GM23248 (cell line): ENCODE measurements around the gene CMAS. TPM values are rescaled to one million over a fixed set of nuclear protein-coding genes. Genes with fewer than 3 reads are reported as not detected.
"Not testable (repeated sequence)": the region's sequence is repeated elsewhere in the genome, so short reads cannot be mapped to it uniquely, and the experiment has no call there.

Experiments
- DNase-seq: peaks from one replicate; pipeline ENCODE4 v3.0.0-alpha.2; 2015
- H2AFZ ChIP-seq: fragments of 200-600 bp; sonication (generic); 2 replicates; pipeline ENCODE4 v1.6.1; 2016; ENCODE audit warnings: antibody characterized with exemption
- H3F3A ChIP-seq: fragments of 200-600 bp; sonication (generic); 2 replicates; pipeline ENCODE4 v1.6.1; 2016; ENCODE audit warnings: mild to moderate bottlenecking, antibody characterized with exemption, mixed run types; ENCODE audit not compliant: insufficient read depth
- H3K27ac ChIP-seq: fragments of 200-600 bp; sonication (generic); 2 replicates; pipeline ENCODE4 v1.5.1; 2016; ENCODE audit warnings: mild to moderate bottlenecking
- H3K27me3 ChIP-seq: fragments of 200-600 bp; sonication (generic); replicated peaks from 2 replicates; pipeline ENCODE4 v1.6.1; 2016; ENCODE audit warnings: mild to moderate bottlenecking; ENCODE audit not compliant: insufficient read depth
- H3K36me3 ChIP-seq: fragments of 200-600 bp; sonication (generic); 2 replicates; pipeline ENCODE4 v1.6.1; 2016; ENCODE audit warnings: low read depth, mild to moderate bottlenecking
- H3K4me1 ChIP-seq: fragments of 200-600 bp; sonication (generic); 2 replicates; pipeline ENCODE4 v1.6.1; 2016; ENCODE audit warnings: mild to moderate bottlenecking; ENCODE audit not compliant: insufficient read depth
- H3K4me2 ChIP-seq: fragments of 200-600 bp; sonication (generic); one replicate; pipeline ENCODE4 v1.6.1; 2016; ENCODE audit warnings: mild to moderate bottlenecking; ENCODE audit not compliant: unreplicated experiment
- H3K4me3 ChIP-seq: fragments of 200-600 bp; sonication (generic); 2 replicates; pipeline ENCODE4 v1.5.1; 2016; ENCODE audit warnings: mild to moderate bottlenecking
- H3K79me2 ChIP-seq: fragments of 200-600 bp; sonication (generic); 2 replicates; pipeline ENCODE4 v1.6.1; 2016; ENCODE audit warnings: mild to moderate bottlenecking; ENCODE audit not compliant: insufficient read depth
- H3K9ac ChIP-seq: fragments of 200-600 bp; sonication (generic); 2 replicates; pipeline ENCODE4 v1.6.1; 2016; ENCODE audit warnings: mild to moderate bottlenecking
- H3K9me2 ChIP-seq: fragments of 200-600 bp; sonication (generic); 2 replicates; pipeline ENCODE4 v1.6.1; 2016; ENCODE audit warnings: mixed run types, mild to moderate bottlenecking, moderate library complexity; ENCODE audit not compliant: insufficient read depth
- H3K9me3 ChIP-seq: fragments of 200-600 bp; sonication (generic); one replicate; pipeline ENCODE4 v1.6.1; 2017; ENCODE audit warnings: low read depth
- H4K20me1 ChIP-seq: fragments of 200-600 bp; sonication (generic); 2 replicates; pipeline ENCODE4 v1.6.0; 2016; ENCODE audit not compliant: insufficient read depth
- EZH2 ChIP-seq: fragments of 200-600 bp; sonication (generic); IDR thresholded peaks from 2 replicates; pipeline ENCODE4 v1.6.1; 2018; ENCODE audit warnings: antibody characterized with exemption, mild to moderate bottlenecking; ENCODE audit not compliant: insufficient read depth, poor library complexity, severe bottlenecking
- EZH2phosphoT487 ChIP-seq: fragments of 200-600 bp; sonication (generic); IDR thresholded peaks from 2 replicates; pipeline ENCODE4 v1.6.1; 2018; ENCODE audit warnings: antibody characterized with exemption, moderate library complexity, mild to moderate bottlenecking, low read depth; ENCODE audit not compliant: insufficient read depth
- WGBS, 2 experiments: methylation state at CpG; one replicate each; pipeline ENCODE4 v1.1.6; 2015 to 2017; ENCODE audit warnings: low lambda C conversion rate in 2 of 2, low coverage in 1 of 2; ENCODE audit errors: missing lambda C conversion rate in 2 of 2; 5-methylcytosine and 5-hydroxymethylcytosine counted together
- in situ Hi-C: fragments of 300-500 bp; cut with MboI; formaldehyde crosslinking; loops from 2 replicates; pipeline ENCODE4 v1.15.0; 2020
- polyA plus RNA-seq: library from polyadenylated mRNA; unstranded; fragments of >200 nt; fragmentation: Nextera tagmentation; extraction: Ambion mirVana; gene quantifications from 2 replicates; pipeline ENCODE4 v1.2.1, GENCODE V29; 2016
- total RNA-seq: library from RNA; depleted of rRNA; stranded (reverse); fragments of >200 nt; shearing (Covaris generic); gene quantifications from 2 replicates; pipeline ENCODE4 v1.2.3, GENCODE V29; 2014

The CMAS gene
- total and polyA plus RNA-seq, 2 experiments from 2014 or later: 30.4 to 61.3 TPM

GRCh38 chr12:22018860-22019259 lies 27.2 kb upstream of the CMAS start:
- in situ Hi-C loops: no loop called here
- H4K20me1 ChIP-seq: no peaks in the 10 kb centered on the region
- peak overlapping the region; percentile 77 for H3K4me2 ChIP-seq

DNA sequence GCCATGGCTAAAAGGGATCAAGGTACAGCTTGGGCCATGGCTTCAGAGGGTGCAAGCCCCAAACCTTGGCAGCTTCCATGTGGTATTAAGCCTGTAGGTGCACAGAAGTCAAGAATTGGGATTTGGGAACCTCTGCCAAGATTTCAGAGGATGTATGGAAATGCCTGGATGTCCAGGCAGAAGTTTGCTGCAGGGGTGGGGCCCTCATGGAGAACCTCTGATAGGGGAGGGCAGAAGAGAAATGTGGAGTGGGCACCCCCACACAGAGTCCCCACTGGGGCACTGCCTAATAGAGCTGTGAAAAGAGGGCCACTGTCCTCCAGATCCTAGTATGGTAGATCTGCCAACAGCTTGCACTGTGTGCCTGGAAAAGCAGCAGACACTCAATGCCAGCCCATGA lies 22.5 kb upstream of the CMAS start:
- H3K9me2 ChIP-seq, H4K20me1 ChIP-seq, H3K79me2 ChIP-seq, H3K9me3 ChIP-seq, in situ Hi-C loops, H3K4me2 ChIP-seq, H3K36me3 ChIP-seq, H3K27me3 ChIP-seq, H3K27ac ChIP-seq, H3F3A ChIP-seq, H2AFZ ChIP-seq, H3K4me3 ChIP-seq, H3K4me1 ChIP-seq, H3K9ac ChIP-seq, DNase-seq: not testable (repeated sequence)

More at GRCh38 chr12:22018860-22019259, 27.2 kb upstream of the CMAS start:
- peak; percentile 23 for DNase-seq
- no peaks in the 10 kb centered on the region for H3K36me3 ChIP-seq
- H3K9me2 ChIP-seq: no peaks in the 10 kb centered on the region
- no peak overlapping the region for H2AFZ ChIP-seq
- H3K9me3 ChIP-seq: no peaks in the 10 kb centered on the region
- H3K9ac ChIP-seq: no peak overlapping the region
- H3K79me2 ChIP-seq: no peaks in the 10 kb centered on the region
- no peak for TF ChIP-seq EZH2phosphoT487
- TF ChIP-seq EZH2: no peak
- 21% methylated on average over 6 of the region's 6 CpGs for WGBS, 2 experiments
- 0 out of 2 replicates have a peak overlapping the region, but pooled peaks have one; percentile 17 for H3K4me3 ChIP-seq
- no peak overlapping the region for H3K27ac ChIP-seq
- no peaks in the 10 kb centered on the region for H3F3A ChIP-seq
- peaks cover 9% of the 10 kb centered on the region; the same call in 1 of the 2 replicates for H3K4me1 ChIP-seq
- no peaks in the 10 kb centered on the region for H3K27me3 ChIP-seq

- H4K20me1 ChIP-seq: 0 out of 2 replicates have a peak, but pooled peaks cover 3% of the 10 kb centered on the region
- H3K27me3 ChIP-seq: no peaks in the 10 kb centered on the region
- H2AFZ ChIP-seq: no peak overlapping the region
- H3K4me2 ChIP-seq: no peak overlapping the region
- no peaks in the 10 kb centered on the region for H3K79me2 ChIP-seq
- in situ Hi-C loops: no loop called here
- no peak overlapping the region for H3K4me3 ChIP-seq
- TF ChIP-seq EZH2 (no peak), EZH2phosphoT487 (no peak)
- no peak overlapping the region for H3K27ac ChIP-seq
- no peaks in the 10 kb centered on the region for H3K9me3 ChIP-seq
- H3K4me1 ChIP-seq: no peaks in the 10 kb centered on the region
- no peaks in the 10 kb centered on the region for H3F3A ChIP-seq
- WGBS, 2 experiments: 63 to 67% methylated on average over 2 of the region's 2 CpGs
- H3K9me2 ChIP-seq: 0 out of 2 replicates have a peak, but pooled peaks cover 4% of the 10 kb centered on the region
- DNase-seq: no peak
- no peaks in the 10 kb centered on the region for H3K36me3 ChIP-seq
- no peak overlapping the region for H3K9ac ChIP-seq
These were observed 16.5 kb upstream of the CMAS start for GRCh38 chr12:22029491-22029890.

GRCh38 chr12:22029991-22030390 lies 16.0 kb upstream of the CMAS start:
- Histone ChIP-seq H4K20me1 (0 out of 2 replicates have a peak, but pooled peaks cover 3% of the 10 kb centered on the region), H3K9ac (no peak overlapping the region), H3K9me2 (0 out of 2 replicates have a peak, but pooled peaks cover 4% of the 10 kb centered on the region), H3K79me2 (no peaks in the 10 kb centered on the region), H3F3A (no peaks in the 10 kb centered on the region), H3K4me1 (no peaks in the 10 kb centered on the region), H3K4me2 (no peak overlapping the region), H3K27me3 (no peaks in the 10 kb centered on the region), H2AFZ (no peak overlapping the region), H3K4me3 (no peak overlapping the region), H3K9me3 (no peaks in the 10 kb centered on the region), H3K36me3 (no peaks in the 10 kb centered on the region), H3K27ac (no peak overlapping the region)
- in situ Hi-C loops: no loop called here
- no peak for DNase-seq
- 85 to 89% methylated on average over 1 of the region's 1 CpG for WGBS, 2 experiments
- TF ChIP-seq EZH2phosphoT487 (no peak), EZH2 (no peak)

DNA sequence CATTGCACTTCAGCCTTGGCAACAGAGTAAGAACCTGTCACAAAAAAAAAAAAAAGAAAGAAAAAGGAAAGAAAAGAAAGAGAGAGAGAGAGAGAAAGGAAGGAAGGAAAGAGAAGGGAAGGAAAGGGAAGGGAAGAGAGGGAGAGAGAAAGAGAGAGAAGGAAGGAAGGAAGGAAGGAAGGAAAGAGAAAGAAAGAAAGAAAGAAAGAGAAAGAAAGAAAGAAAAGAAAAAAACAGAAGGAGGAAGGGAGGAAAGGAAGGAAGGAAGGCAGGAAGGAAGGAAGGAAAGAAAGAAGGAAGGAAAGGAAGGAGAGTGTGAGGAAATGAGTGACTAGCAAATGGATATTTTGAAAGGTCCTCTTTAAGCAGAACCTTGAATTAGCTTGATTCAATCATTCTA lies 13.3 kb upstream of the CMAS start:
- Histone ChIP-seq H3K79me2 (no peaks in the 10 kb centered on the region), H3K27ac (no peak overlapping the region), H3K4me2 (no peak overlapping the region), H3K9me2 (0 out of 2 replicates have a peak, but pooled peaks cover 4% of the 10 kb centered on the region), H3K27me3 (no peaks in the 10 kb centered on the region), H2AFZ (no peak overlapping the region), H3K9ac (no peak overlapping the region), H3K4me1 (no peaks in the 10 kb centered on the region), H3K9me3 (no peaks in the 10 kb centered on the region), H3K4me3 (no peak overlapping the region), H3K36me3 (no peaks in the 10 kb centered on the region), H3F3A (no peaks in the 10 kb centered on the region), H4K20me1 (0 out of 2 replicates have a peak, but pooled peaks cover 3% of the 10 kb centered on the region)
- in situ Hi-C loops: no loop called here
- TF ChIP-seq EZH2 (no peak), EZH2phosphoT487 (no peak)
- no peak for DNase-seq
